Activated CD4-positive, alpha-beta memory T cell treated with anti-CD3 and anti-CD28 coated beads for 36 hours (primary cell): ENCODE results near the gene ZSWIM3. TPM values are rescaled to one million over a fixed set of nuclear protein-coding genes. Genes with fewer than 3 reads are reported as not detected.
A peak's percentile ranks its signal among the peaks of the same experiment; 100 is the strongest.
"Not testable (repeated sequence)": the region's sequence is repeated elsewhere in the genome, so short reads cannot be mapped to it uniquely, and the experiment has no call there.

Experiments
- CTCF ChIA-PET: fragments of 350-600 bp; sonication (Branson Sonifier 250); formaldehyde crosslinking; loops from one replicate; lab custom pipeline; 2021; ENCODE audit warnings: antibody characterized with exemption, inconsistent platforms; lab: Charles Lee
- POLR2A ChIA-PET: fragments of 350-600 bp; sonication (Branson Sonifier 250); formaldehyde crosslinking; loops from one replicate; lab custom pipeline; 2021; ENCODE audit warnings: antibody characterized with exemption; lab: Charles Lee
- DNase-seq: peaks from one replicate; pipeline ENCODE4 v3.0.0-alpha.2; 2020
- H3K27ac Mint-ChIP-seq: one replicate; pipeline ENCODE4 v1.8.0; 2021; ENCODE audit warnings: mixed read lengths
- H3K27me3 Mint-ChIP-seq: one replicate; pipeline ENCODE4 v1.8.0; 2021; ENCODE audit warnings: mixed read lengths
- H3K36me3 Mint-ChIP-seq: one replicate; pipeline ENCODE4 v1.8.0; 2021; ENCODE audit warnings: mixed read lengths
- H3K4me1 Mint-ChIP-seq: one replicate; pipeline ENCODE4 v1.8.0; 2021; ENCODE audit warnings: low read depth, mixed read lengths
- H3K4me3 Mint-ChIP-seq: one replicate; pipeline ENCODE4 v1.8.0; 2021; ENCODE audit warnings: mild to moderate bottlenecking, mixed read lengths
- H3K9me3 Mint-ChIP-seq: one replicate; pipeline ENCODE4 v1.8.0; 2021; ENCODE audit warnings: mixed read lengths
- intact Hi-C: fragments of 100-400 bp; cut with micrococcal nuclease; formaldehyde crosslinking; loops from one replicate; pipeline ENCODE4 v1.15.1; 2023
- total RNA-seq, 2 experiments: library from RNA; stranded (reverse); gene quantifications; one replicate each; pipeline ENCODE4 v1.2.3, GENCODE V29; 2021

ZSWIM3 gene
- total RNA-seq, 2 experiments from 2014 or later: 4.7 TPM

GRCh38 chr20:45892828-45893500 is 35.5 kb downstream of the ZSWIM3 start:
- peak overlapping the region; percentile 74 for H3K27ac Mint-ChIP-seq

GRCh38 chr20:45893831-45894230 is 36.4 kb downstream of the ZSWIM3 start:
- no peaks in the 10 kb centered on the region for H3K27me3 Mint-ChIP-seq
- no peaks in the 10 kb centered on the region for H3K9me3 Mint-ChIP-seq
- POLR2A ChIA-PET: interaction anchor here (1.4 kb wide), 1 partner anchor 40 kb away, joined by 4 read pairs; no protein-coding TSS in a partner anchor
- no peak overlapping the region for H3K27ac Mint-ChIP-seq
- H3K4me1 Mint-ChIP-seq: peaks cover 31% of the 10 kb centered on the region
- DNase-seq: no peak
- no peak overlapping the region for H3K4me3 Mint-ChIP-seq
- CTCF ChIA-PET: interaction anchor here (0.8 to 1.6 kb wide), 4 partner anchors 69 to 95 kb away, joined by 3 to 5 read pairs (median 3); no protein-coding TSS in a partner anchor
- H3K36me3 Mint-ChIP-seq: peaks cover 17% of the 10 kb centered on the region
- intact Hi-C loops: loop anchor here (2.0 kb wide), 1 partner anchor 17 kb away; no protein-coding TSS in a partner anchor

More at GRCh38 chr20:45892828-45893500, 35.5 kb downstream of the ZSWIM3 start:
- ChIA-PET POLR2A (interaction anchor here (1.8 to 4.5 kb wide), 2 partner anchors 41 to 80 kb away, joined by 4 to 23 read pairs; partner anchors contain the start of genes PCIF1 and UBE2C), CTCF (interaction anchor here (0.8 to 1.9 kb wide), 5 partner anchors 69 to 94 kb away, joined by 3 to 6 read pairs (median 4); no protein-coding TSS in a partner anchor)
- Mint-ChIP-seq H3K4me1 (peaks cover 31% of the 10 kb centered on the region), H3K27me3 (no peaks in the 10 kb centered on the region), H3K4me3 (peak overlapping the region; percentile 85), H3K9me3 (no peaks in the 10 kb centered on the region), H3K36me3 (peaks cover 13% of the 10 kb centered on the region)
- peak; percentile 64 for DNase-seq
- intact Hi-C loops: loop anchor here (2.0 kb wide), 1 partner anchor 18 kb away; no protein-coding TSS in a partner anchor

GRCh38 chr20:45894797-45895196 is 37.4 kb downstream of the ZSWIM3 start:
- ChIA-PET CTCF (interaction anchor here (0.6 to 1.1 kb wide), 2 partner anchors 74 to 75 kb away, joined by 3 read pairs; no protein-coding TSS in a partner anchor), POLR2A (interaction anchor here (1.4 kb wide), 1 partner anchor 39 kb away, joined by 4 read pairs; no protein-coding TSS in a partner anchor)
- Mint-ChIP-seq H3K27me3 (no peaks in the 10 kb centered on the region), H3K4me3 (no peak overlapping the region), H3K9me3 (no peaks in the 10 kb centered on the region), H3K36me3 (peaks cover 20% of the 10 kb centered on the region), H3K27ac (no peak overlapping the region), H3K4me1 (peaks cover 30% of the 10 kb centered on the region)
- intact Hi-C loops: no loop called here
- DNase-seq: no peak

GRCh38 chr20:45896641-45897161 is 39.3 kb downstream of the ZSWIM3 start:
- Mint-ChIP-seq H3K4me1 (peaks cover 21% of the 10 kb centered on the region), H3K27me3 (no peaks in the 10 kb centered on the region), H3K9me3 (no peaks in the 10 kb centered on the region), H3K27ac (no peak overlapping the region), H3K4me3 (no peak overlapping the region), H3K36me3 (peaks cover 20% of the 10 kb centered on the region)
- POLR2A ChIA-PET: interaction anchor here (0.6 to 1.5 kb wide), 2 partner anchors 12 to 38 kb away, joined by 3 read pairs; no protein-coding TSS in a partner anchor
- intact Hi-C loops: no loop called here
- DNase-seq: no peak
- CTCF ChIA-PET: no interaction called here

- CTCF ChIA-PET: no interaction called here
- Mint-ChIP-seq H3K27ac (no peak overlapping the region), H3K4me3 (no peak overlapping the region), H3K27me3 (no peaks in the 10 kb centered on the region), H3K4me1 (peaks cover 18% of the 10 kb centered on the region), H3K9me3 (no peaks in the 10 kb centered on the region), H3K36me3 (peaks cover 20% of the 10 kb centered on the region)
- DNase-seq: no peak
- POLR2A ChIA-PET: interaction anchor here (0.5 to 1.5 kb wide), 3 partner anchors 9 to 13 kb away, joined by 3 read pairs; no protein-coding TSS in a partner anchor
- intact Hi-C loops: no loop called here
These were observed 39.9 kb downstream of the ZSWIM3 start for GRCh38 chr20:45897289-45897688.

GRCh38 chr20:45897692-45898091 is 40.3 kb downstream of the ZSWIM3 start:
- ChIA-PET POLR2A (interaction anchor here (0.5 to 1.5 kb wide), 3 partner anchors 9 to 13 kb away, joined by 3 read pairs; no protein-coding TSS in a partner anchor), CTCF (no interaction called here)
- intact Hi-C loops: no loop called here
- H3K9me3 Mint-ChIP-seq: no peaks in the 10 kb centered on the region
- no peaks in the 10 kb centered on the region for H3K27me3 Mint-ChIP-seq
- no peak for DNase-seq
- H3K4me3 Mint-ChIP-seq: no peak overlapping the region
- H3K36me3 Mint-ChIP-seq: peaks cover 20% of the 10 kb centered on the region
- H3K4me1 Mint-ChIP-seq: peaks cover 14% of the 10 kb centered on the region
- H3K27ac Mint-ChIP-seq: no peak overlapping the region

- no peak for DNase-seq
- Mint-ChIP-seq H3K9me3 (no peaks in the 10 kb centered on the region), H3K4me1 (peaks cover 8% of the 10 kb centered on the region), H3K36me3 (peaks cover 20% of the 10 kb centered on the region), H3K27ac (no peak overlapping the region), H3K4me3 (no peak overlapping the region), H3K27me3 (no peaks in the 10 kb centered on the region)
- CTCF ChIA-PET: no interaction called here
- intact Hi-C loops: no loop called here
- POLR2A ChIA-PET: no interaction called here
These were observed 40.9 kb downstream of the ZSWIM3 start for GRCh38 chr20:45898285-45898684.

- intact Hi-C loops: no loop called here
- Mint-ChIP-seq H3K36me3 (peaks cover 15% of the 10 kb centered on the region), H3K4me3 (no peak overlapping the region), H3K27me3 (no peaks in the 10 kb centered on the region), H3K27ac (no peak overlapping the region), H3K9me3 (no peaks in the 10 kb centered on the region), H3K4me1 (no peaks in the 10 kb centered on the region)
- POLR2A ChIA-PET: interaction anchor here (0.6 kb wide), 1 partner anchor 18 kb away, joined by 6 read pairs; no protein-coding TSS in a partner anchor
- no peak for DNase-seq
- CTCF ChIA-PET: no interaction called here
These were observed 41.8 kb downstream of the ZSWIM3 start for GRCh38 chr20:45899046-45899835.

- DNase-seq, CTCF ChIA-PET, H3K4me1 Mint-ChIP-seq, POLR2A ChIA-PET, H3K4me3 Mint-ChIP-seq, H3K27me3 Mint-ChIP-seq, H3K27ac Mint-ChIP-seq, H3K9me3 Mint-ChIP-seq, intact Hi-C loops: not testable (repeated sequence)
- H3K36me3 Mint-ChIP-seq: peaks cover 14% of the 10 kb centered on the region
These were observed 43.9 kb downstream of the ZSWIM3 start for GRCh38 chr20:45901332-45901731.

- no peak overlapping the region for H3K4me3 Mint-ChIP-seq
- no peak overlapping the region for H3K27ac Mint-ChIP-seq
- CTCF ChIA-PET: no interaction called here
- H3K27me3 Mint-ChIP-seq: no peaks in the 10 kb centered on the region
- no peaks in the 10 kb centered on the region for H3K4me1 Mint-ChIP-seq
- POLR2A ChIA-PET: no interaction called here
- H3K9me3 Mint-ChIP-seq: no peaks in the 10 kb centered on the region
- peaks cover 12% of the 10 kb centered on the region for H3K36me3 Mint-ChIP-seq
- intact Hi-C loops: no loop called here
- DNase-seq: no peak
These were observed 44.8 kb downstream of the ZSWIM3 start for GRCh38 chr20:45902199-45902701.

- DNase-seq: no peak
- intact Hi-C loops: no loop called here
- ChIA-PET POLR2A (no interaction called here), CTCF (interaction anchor here (1.1 to 1.3 kb wide), 2 partner anchors 109 to 113 kb away, joined by 3 to 4 read pairs; partner anchors contain the start of genes DNTTIP1 and WFDC3)
- no peak overlapping the region for H3K4me3 Mint-ChIP-seq
- H3K27ac Mint-ChIP-seq: no peak overlapping the region
- H3K9me3 Mint-ChIP-seq: no peaks in the 10 kb centered on the region
- no peaks in the 10 kb centered on the region for H3K27me3 Mint-ChIP-seq
- H3K36me3 Mint-ChIP-seq: no peaks in the 10 kb centered on the region
- peaks cover under 1% of the 10 kb centered on the region for H3K4me1 Mint-ChIP-seq
These were observed 47.4 kb downstream of the ZSWIM3 start for GRCh38 chr20:45904583-45905504.
